Memory B cell (primary cell): ENCODE results near the gene KHDC1.
"Not testable (repeated sequence)": the region's sequence is repeated elsewhere in the genome, so short reads cannot be mapped to it uniquely, and the experiment has no call there.

Experiments used
- ATAC-seq: fragments of 150-1000 bp; cut with Tn5 transposase; 2 replicates; pipeline ENCODE4 v1.10.0; 2021; ENCODE audit warnings: low read depth, mild to moderate bottlenecking, moderate library complexity
- DNase-seq, 2 donors: peaks; one replicate each; pipeline ENCODE4 v3.0.0; 2022; ENCODE audit warnings: low spot score in 2 of 2
- H3K27ac Mint-ChIP-seq: one replicate; pipeline ENCODE4 v1.8.0; 2022; ENCODE audit warnings: mild to moderate bottlenecking, moderate library complexity, mixed read lengths
- H3K27me3 Mint-ChIP-seq: one replicate; pipeline ENCODE4 v1.8.0; 2022; ENCODE audit warnings: mixed read lengths
- H3K36me3 Mint-ChIP-seq: one replicate; pipeline ENCODE4 v1.8.0; 2022; ENCODE audit warnings: mild to moderate bottlenecking, mixed read lengths
- H3K4me1 Mint-ChIP-seq: one replicate; pipeline ENCODE4 v1.8.0; 2022; ENCODE audit warnings: mixed read lengths
- H3K4me3 Mint-ChIP-seq: one replicate; pipeline ENCODE4 v1.8.0; 2022; ENCODE audit warnings: mild to moderate bottlenecking, moderate library complexity, mixed read lengths
- H3K9me3 Mint-ChIP-seq: one replicate; pipeline ENCODE4 v1.8.0; 2022; ENCODE audit warnings: mixed read lengths

Gene KHDC1

DNA sequence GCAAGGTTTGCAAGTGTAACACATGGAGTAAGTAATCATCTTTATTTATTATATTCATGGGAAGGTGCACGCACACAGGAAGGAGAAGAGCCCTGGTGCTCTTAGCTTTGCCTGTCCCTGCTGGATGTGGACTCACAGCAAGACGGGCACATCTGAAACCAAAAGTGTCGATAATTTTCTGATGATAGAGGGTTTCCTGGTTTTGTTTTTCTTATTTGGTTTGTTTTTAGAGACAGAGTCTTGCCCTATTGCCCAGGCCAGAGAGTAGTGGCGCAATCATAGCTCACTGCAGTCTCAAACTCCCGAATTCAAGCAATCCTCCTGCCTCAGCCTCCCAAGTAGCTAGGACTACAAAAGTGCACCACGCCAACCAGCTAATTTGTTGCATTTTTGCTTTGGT lies 29.9 kb downstream of the KHDC1 start:
- H3K27ac Mint-ChIP-seq: no peak overlapping the region
- no peak overlapping the region for H3K4me3 Mint-ChIP-seq
- H3K36me3 Mint-ChIP-seq: no peaks in the 10 kb centered on the region
- ATAC-seq (no peak), DNase-seq (no peak)
- no peaks in the 10 kb centered on the region for H3K27me3 Mint-ChIP-seq
- H3K9me3 Mint-ChIP-seq: no peaks in the 10 kb centered on the region
- no peaks in the 10 kb centered on the region for H3K4me1 Mint-ChIP-seq

- ATAC-seq: peak; percentile 42
- H3K36me3 Mint-ChIP-seq: no peaks in the 10 kb centered on the region
- no peaks in the 10 kb centered on the region for H3K9me3 Mint-ChIP-seq
- no peak overlapping the region for H3K4me3 Mint-ChIP-seq
- DNase-seq: no peak
- no peaks in the 10 kb centered on the region for H3K27me3 Mint-ChIP-seq
- no peaks in the 10 kb centered on the region for H3K4me1 Mint-ChIP-seq
- H3K27ac Mint-ChIP-seq: no peak overlapping the region
Measured at GRCh38 chr6:73231986-73232391, 31.0 kb downstream of the KHDC1 start.

DNA sequence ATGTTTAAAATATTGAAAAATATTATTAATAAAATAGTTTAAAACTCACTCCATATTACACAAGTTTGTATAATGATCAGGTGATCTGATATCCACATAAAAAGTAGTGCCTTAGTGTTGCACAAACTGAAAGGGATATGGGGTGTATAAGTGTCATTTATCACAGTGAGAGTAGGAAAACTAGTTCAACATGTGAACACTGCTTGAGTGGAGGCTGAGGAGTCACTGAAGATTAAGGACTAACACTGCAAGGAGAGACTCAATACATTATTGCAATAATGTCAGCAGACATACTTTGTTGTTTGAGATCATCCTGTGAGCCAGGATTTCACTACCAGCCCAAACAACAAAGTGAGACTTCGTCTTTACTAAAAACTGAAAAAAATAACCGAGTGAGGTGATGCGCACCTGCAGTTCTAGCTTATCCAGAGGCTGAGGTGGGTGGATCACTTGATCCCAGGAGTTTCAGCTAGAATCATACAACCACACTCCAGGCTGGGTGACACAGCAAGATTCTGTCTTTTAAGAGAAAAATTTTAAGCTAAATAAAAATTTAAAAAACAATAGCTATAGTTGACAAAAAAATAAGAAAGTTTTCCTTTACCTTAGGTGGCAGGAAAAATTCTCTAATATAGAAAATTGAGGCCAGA lies 35.3 kb downstream of the KHDC1 start:
- Mint-ChIP-seq H3K4me3 (no peak overlapping the region), H3K4me1 (no peaks in the 10 kb centered on the region), H3K36me3 (no peaks in the 10 kb centered on the region), H3K27ac (no peak overlapping the region), H3K27me3 (no peaks in the 10 kb centered on the region), H3K9me3 (no peaks in the 10 kb centered on the region)
- ATAC-seq (no peak), DNase-seq (no peak)

DNA sequence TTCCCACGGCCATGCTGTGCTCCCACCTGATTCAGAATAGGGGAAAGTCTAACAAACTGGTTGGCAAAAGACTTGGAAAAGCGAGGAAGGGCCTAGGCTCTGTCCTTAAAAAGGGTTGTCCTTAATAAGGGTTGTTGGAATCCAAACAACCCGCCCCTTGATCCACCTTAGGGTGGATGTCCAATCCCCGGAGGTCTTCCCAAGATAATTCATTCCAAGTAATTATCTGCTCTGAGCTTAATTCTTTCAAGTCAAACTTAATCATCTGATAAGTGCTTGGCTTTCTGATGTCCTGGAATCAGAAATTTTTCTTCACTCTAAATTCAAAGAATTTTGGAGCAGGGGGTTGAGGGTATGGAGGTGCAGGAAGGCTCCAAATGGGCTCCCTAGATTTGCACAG lies 37.6 kb downstream of the KHDC1 start, which contains the start of gene KHDC1L:
KHDC1L (minus strand) TSS at position 101 of the 400 bp plus-strand sequence; CDS start at position 13, 88 bp downstream.
- no peaks in the 10 kb centered on the region for H3K36me3 Mint-ChIP-seq
- no peaks in the 10 kb centered on the region for H3K4me1 Mint-ChIP-seq
- ATAC-seq (no peak), DNase-seq (no peak)
- no peak within 1 kb of the TSS for H3K4me3 Mint-ChIP-seq
- H3K27ac Mint-ChIP-seq: no peak within 1 kb of the TSS
- no peaks in the 10 kb centered on the region for H3K9me3 Mint-ChIP-seq
- H3K27me3 Mint-ChIP-seq: no peaks in the 10 kb centered on the region

DNA sequence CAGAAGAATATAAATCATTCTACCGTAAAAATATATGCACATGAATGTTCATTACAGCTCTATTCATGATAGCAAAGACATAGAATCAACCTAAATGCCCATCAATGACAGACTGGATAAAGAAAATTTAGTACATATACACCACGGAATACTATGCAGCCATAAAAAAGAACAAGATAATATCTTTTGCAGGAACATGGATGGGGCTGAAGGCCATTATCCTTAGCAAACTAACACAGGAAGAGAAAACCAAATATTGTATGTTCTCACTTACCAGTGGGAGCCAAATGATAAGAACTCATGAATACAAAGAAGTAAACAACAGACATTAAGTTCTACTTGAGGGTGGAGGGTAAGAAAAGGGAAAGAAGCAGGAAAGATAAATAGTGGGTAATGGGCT lies 46.1 kb downstream of the KHDC1 start:
- Mint-ChIP-seq H3K9me3 (no peaks in the 10 kb centered on the region), H3K4me3 (no peak overlapping the region), H3K4me1 (no peaks in the 10 kb centered on the region), H3K36me3 (no peaks in the 10 kb centered on the region), H3K27ac (no peak overlapping the region), H3K27me3 (no peaks in the 10 kb centered on the region)
- DNase-seq (no peak), ATAC-seq (no peak)

- Mint-ChIP-seq H3K9me3 (no peaks in the 10 kb centered on the region), H3K4me3 (no peak overlapping the region), H3K27me3 (no peaks in the 10 kb centered on the region), H3K27ac (no peak overlapping the region), H3K4me1 (no peaks in the 10 kb centered on the region), H3K36me3 (no peaks in the 10 kb centered on the region)
- no peak for DNase-seq
- ATAC-seq: no peak
Measured at GRCh38 chr6:73209117-73209516, 53.9 kb downstream of the KHDC1 start.

- Mint-ChIP-seq H3K27ac (no peak overlapping the region), H3K36me3 (no peaks in the 10 kb centered on the region), H3K27me3 (no peaks in the 10 kb centered on the region), H3K4me3 (no peak overlapping the region), H3K4me1 (no peaks in the 10 kb centered on the region), H3K9me3 (no peaks in the 10 kb centered on the region)
- DNase-seq (no peak), ATAC-seq (no peak)
Measured at GRCh38 chr6:73207221-73207837, 55.7 kb downstream of the KHDC1 start.

DNA sequence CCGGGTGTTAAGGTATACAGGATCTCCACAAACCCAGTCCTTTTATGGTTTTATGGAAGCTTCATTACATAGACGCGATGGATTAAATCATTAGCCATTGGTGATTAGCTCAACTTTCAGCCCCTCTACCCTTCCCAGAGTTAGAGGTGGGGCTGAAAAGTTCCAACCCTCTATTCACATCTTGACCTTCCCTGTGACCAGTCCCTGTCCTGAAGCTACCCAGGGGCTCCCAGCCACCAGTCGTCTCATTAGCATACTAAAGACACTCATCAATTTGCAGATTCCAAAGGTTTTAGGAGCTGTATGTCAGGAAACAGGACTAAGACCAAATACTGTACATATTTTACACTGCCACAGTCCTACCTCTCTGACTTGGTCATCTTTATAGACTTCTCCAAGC lies 58.7 kb downstream of the KHDC1 start:
- H3K4me1 Mint-ChIP-seq: peaks cover 2% of the 10 kb centered on the region
- H3K27ac Mint-ChIP-seq: no peak overlapping the region
- DNase-seq (no peak), ATAC-seq (no peak)
- peaks cover 2% of the 10 kb centered on the region for H3K27me3 Mint-ChIP-seq
- H3K36me3 Mint-ChIP-seq: no peaks in the 10 kb centered on the region
- no peak overlapping the region for H3K4me3 Mint-ChIP-seq
- H3K9me3 Mint-ChIP-seq: no peaks in the 10 kb centered on the region

DNA sequence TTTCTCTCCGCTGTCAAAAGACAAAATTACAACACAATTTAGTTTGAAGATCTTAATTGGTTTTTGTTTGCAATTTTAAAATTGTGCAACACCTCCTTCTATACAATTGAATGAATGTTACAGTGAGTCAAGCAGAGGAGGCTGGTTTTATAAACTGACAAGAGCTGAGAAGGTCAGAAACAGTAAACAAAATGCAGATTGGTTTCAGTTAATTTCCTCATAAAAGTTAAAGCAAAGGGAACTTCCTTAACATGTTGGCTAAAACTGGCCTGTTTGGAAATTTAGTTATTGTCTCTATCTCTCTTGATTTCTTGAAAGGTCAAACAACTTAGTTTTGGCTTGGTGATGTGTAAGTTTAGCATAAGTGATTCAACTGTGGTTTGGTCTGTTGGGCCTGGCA lies 59.9 kb downstream of the KHDC1 start:
- no peak for ATAC-seq
- H3K27ac Mint-ChIP-seq: no peak overlapping the region
- H3K4me1 Mint-ChIP-seq: peaks cover 2% of the 10 kb centered on the region
- no peak overlapping the region for H3K4me3 Mint-ChIP-seq
- no peaks in the 10 kb centered on the region for H3K36me3 Mint-ChIP-seq
- no peak for DNase-seq
- peaks cover 2% of the 10 kb centered on the region for H3K27me3 Mint-ChIP-seq
- H3K9me3 Mint-ChIP-seq: no peaks in the 10 kb centered on the region

- H3K36me3 Mint-ChIP-seq: peaks cover 5% of the 10 kb centered on the region
- no peak overlapping the region for H3K4me3 Mint-ChIP-seq
- ATAC-seq (no peak), DNase-seq (no peak)
- H3K4me1 Mint-ChIP-seq: peaks cover 2% of the 10 kb centered on the region
- H3K27ac Mint-ChIP-seq: no peak overlapping the region
- H3K9me3 Mint-ChIP-seq: no peaks in the 10 kb centered on the region
- peaks cover 2% of the 10 kb centered on the region for H3K27me3 Mint-ChIP-seq
Measured at GRCh38 chr6:73200735-73201134, 62.3 kb downstream of the KHDC1 start.

- peaks cover 2% of the 10 kb centered on the region for H3K27me3 Mint-ChIP-seq
- H3K36me3 Mint-ChIP-seq: peaks cover 9% of the 10 kb centered on the region
- ATAC-seq: no peak
- H3K9me3 Mint-ChIP-seq: no peaks in the 10 kb centered on the region
- no peak overlapping the region for H3K4me3 Mint-ChIP-seq
- no peak for DNase-seq
- peaks cover 2% of the 10 kb centered on the region for H3K4me1 Mint-ChIP-seq
- H3K27ac Mint-ChIP-seq: no peak overlapping the region
Measured at GRCh38 chr6:73200247-73200646, 62.7 kb downstream of the KHDC1 start.

DNA sequence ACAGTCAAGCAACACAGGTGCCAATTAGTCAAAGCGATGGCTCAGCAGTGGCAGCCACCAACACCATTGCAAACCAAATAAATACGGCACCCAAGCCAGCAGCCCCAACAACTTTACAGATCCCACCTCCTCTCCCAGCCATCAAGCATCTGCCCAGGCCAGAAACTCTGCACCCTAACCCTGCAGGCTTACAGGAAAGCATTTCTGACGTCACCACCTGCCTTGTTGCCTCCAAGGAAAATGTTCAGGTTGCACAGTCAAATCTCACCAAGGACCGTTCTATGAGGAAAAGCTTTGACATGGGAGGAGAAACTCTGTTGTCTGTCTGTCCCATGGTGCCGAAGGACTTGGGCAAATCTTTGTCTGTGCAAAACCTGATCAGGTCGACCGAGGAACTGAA lies 68.3 kb downstream of the KHDC1 start:
- Mint-ChIP-seq H3K9me3 (no peaks in the 10 kb centered on the region), H3K36me3 (peaks cover 18% of the 10 kb centered on the region), H3K4me3 (no peak overlapping the region), H3K27me3 (no peaks in the 10 kb centered on the region), H3K27ac (no peak overlapping the region), H3K4me1 (no peaks in the 10 kb centered on the region)
- DNase-seq (no peak), ATAC-seq (no peak)

GRCh38 chr6:73193302-73193701 lies 69.7 kb downstream of the KHDC1 start:
- not testable (repeated sequence) for H3K27ac Mint-ChIP-seq, ATAC-seq, H3K9me3 Mint-ChIP-seq, H3K27me3 Mint-ChIP-seq, DNase-seq, H3K4me3 Mint-ChIP-seq, H3K4me1 Mint-ChIP-seq
- H3K36me3 Mint-ChIP-seq: peaks cover 18% of the 10 kb centered on the region
